Measurements from ENCODE around the gene HS6ST1.
A peak's percentile ranks its signal among the peaks of the same experiment; 100 is the strongest.

HS6ST1 gene

GRCh38 chr2:128308889-128309279, 9.8 kb downstream of the HS6ST1 start:
- DNase-seq: no peak

- no peak for DNase-seq
These were observed 10.4 kb downstream of the HS6ST1 start for GRCh38 chr2:128308284-128308731.

GRCh38 chr2:128307595-128307994, 11.1 kb downstream of the HS6ST1 start:
- DNase-seq: no peak

GRCh38 chr2:128306931-128307460, 11.7 kb downstream of the HS6ST1 start:
- DNase-seq: no peak

GRCh38 chr2:128306081-128306930, 12.4 kb downstream of the HS6ST1 start:
- peak; percentile 65 for DNase-seq

GRCh38 chr2:128305555-128306080, 13.1 kb downstream of the HS6ST1 start:
- DNase-seq: peak; percentile 71

- DNase-seq: peak; percentile 71
These were observed 13.7 kb downstream of the HS6ST1 start for GRCh38 chr2:128304715-128305554.

- no peak for DNase-seq
These were observed 14.3 kb downstream of the HS6ST1 start for GRCh38 chr2:128304330-128304714.

GRCh38 chr2:128303911-128304310, 14.8 kb downstream of the HS6ST1 start:
- no peak for DNase-seq

GRCh38 chr2:128303095-128303791, 15.4 kb downstream of the HS6ST1 start:
- DNase-seq: no peak

- DNase-seq: no peak
These were observed 16.0 kb downstream of the HS6ST1 start for GRCh38 chr2:128302744-128303067.

- no peak for DNase-seq
These were observed 16.5 kb downstream of the HS6ST1 start for GRCh38 chr2:128302011-128302743.

GRCh38 chr2:128301501-128301966, 17.1 kb downstream of the HS6ST1 start:
- DNase-seq: no peak

- no peak for DNase-seq
These were observed 17.6 kb downstream of the HS6ST1 start for GRCh38 chr2:128301021-128301420.

GRCh38 chr2:128300151-128301020, 18.3 kb downstream of the HS6ST1 start:
- peak; percentile 64 for DNase-seq

- peak; percentile 63 for DNase-seq
These were observed 19.0 kb downstream of the HS6ST1 start for GRCh38 chr2:128299628-128300027.

GRCh38 chr2:128298846-128299507, 19.7 kb downstream of the HS6ST1 start:
- no peak for DNase-seq

- no peak for DNase-seq
These were observed 20.4 kb downstream of the HS6ST1 start for GRCh38 chr2:128298286-128298685.

GRCh38 chr2:128293870-128294455, 24.7 kb downstream of the HS6ST1 start:
- DNase-seq: no peak

- DNase-seq: no peak
These were observed 25.3 kb downstream of the HS6ST1 start for GRCh38 chr2:128293426-128293755.
